Heart left ventricle (tissue), 13 donors: ENCODE data around the gene TMX3.

Experiments
- CTCF ChIP-seq, 12 donors: fragments of 200-600 bp; sonication (generic) in 4 of 12; IDR thresholded peaks; one replicate each; pipeline versions ENCODE4 v1.5.0 to v1.8.0; 2018 to 2022; ENCODE audit warnings: antibody characterized with exemption in 12 of 12, mild to moderate bottlenecking in 5 of 12
- POLR2A ChIP-seq, 2 donors: fragments of 450-650 bp; IDR thresholded peaks; one replicate each; pipeline ENCODE4 v1.6.1; 2017; ENCODE audit warnings: antibody characterized with exemption in 2 of 2, mild to moderate bottlenecking in 2 of 2, moderate library complexity in 2 of 2
- donor health status: ischemic (EF 13 %, LVEDD 7.1; RV severe dilation, severe dysfunction).
- donor health status: DM: no; HTN: yes; CAD: no.
- donor health status: DM: no; HTN: no; CAD: no.
- donor health status: ischemic (EF 25% LVEDD 6.9; RV normal size, moderate dysfunction).
- donor health status: ischemic (EF 25% LVEDD 5.7; RV mildly dilated, moderate dysfunction).
- donor health status: ischemic (EF 35%, LVEDD 5.7; RV mildly dilated, moderate dysfunction).
- donor health status: nonischemic (EF 11% LVEDD 7.7; RV severe dilation, severe dysfunction).
- donor health status: DM: yes; HTN: yes; CAD: no.
- donor health status: PGD.
- donor health status: ischemic (EF 29% LVEDD 5.4; RV normal size, mild dysfunction).
- donor health status: nonischemic (EF 23%, LVEDD 6.1; RV moderate dilation, normal function).

- TF ChIP-seq POLR2A (IDR thresholded peaks at IDR 0.05) (no peak), CTCF (IDR thresholded peaks at IDR 0.05) (no peak)
Observed at GRCh38 chr18:68734308-68734707, 19.4 kb upstream of the TMX3 start.
